Measurements from ENCODE around the gene C21orf58.

Gene C21orf58

GRCh38 chr21:46294647-46295176, 29.0 kb downstream of the C21orf58 start:
- DNase-seq: no peak

GRCh38 chr21:46291561-46291960, 32.1 kb downstream of the C21orf58 start:
- no peak for DNase-seq

DNA sequence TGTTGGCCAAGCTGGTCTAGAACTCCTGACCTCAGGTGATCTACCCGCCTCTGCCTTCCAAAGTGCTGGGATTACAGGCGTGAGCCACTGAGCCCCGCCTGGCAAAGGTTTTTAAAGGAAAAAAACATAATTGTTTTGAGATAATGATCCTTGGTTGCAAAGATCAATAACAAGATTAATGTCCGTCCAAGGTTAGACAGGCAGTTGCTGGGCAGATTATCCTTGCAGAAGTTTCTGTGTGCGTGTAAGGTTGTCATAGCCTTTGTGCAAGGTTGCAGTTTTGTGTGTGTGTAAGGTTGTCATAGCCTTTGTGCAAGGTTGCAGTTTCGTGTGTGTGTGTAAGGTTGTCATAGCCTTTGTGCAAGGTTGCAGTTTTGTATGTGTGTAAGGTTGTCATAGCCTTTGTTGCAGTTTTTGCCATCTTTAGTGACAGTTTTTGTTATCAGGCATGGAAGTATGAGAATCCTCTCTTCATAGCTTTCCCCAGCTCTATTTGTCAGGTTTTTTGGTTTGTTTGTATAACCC, 34.0 kb downstream of the C21orf58 start:
- DNase-seq: no peak

- DNase-seq: no peak
These were observed 36.1 kb downstream of the C21orf58 start for GRCh38 chr21:46287541-46287940.

- DNase-seq: no peak
These were observed 37.0 kb downstream of the C21orf58 start for GRCh38 chr21:46286648-46287002.

- peak; percentile 49 to 93 (median 79) for DNase-seq
These were observed 37.7 kb downstream of the C21orf58 start, which contains the start of gene YBEY for GRCh38 chr21:46285761-46286647. YBEY (plus strand) TSS chr21:46286342; CDS start chr21:46286914, 572 bp downstream.

- no peak for DNase-seq
These were observed 38.4 kb downstream of the C21orf58 start, which contains the start of gene MCM3AP for GRCh38 chr21:46285206-46285661. MCM3AP (minus strand) TSS chr21:46285611; CDS start chr21:46285286, 325 bp downstream.

DNA sequence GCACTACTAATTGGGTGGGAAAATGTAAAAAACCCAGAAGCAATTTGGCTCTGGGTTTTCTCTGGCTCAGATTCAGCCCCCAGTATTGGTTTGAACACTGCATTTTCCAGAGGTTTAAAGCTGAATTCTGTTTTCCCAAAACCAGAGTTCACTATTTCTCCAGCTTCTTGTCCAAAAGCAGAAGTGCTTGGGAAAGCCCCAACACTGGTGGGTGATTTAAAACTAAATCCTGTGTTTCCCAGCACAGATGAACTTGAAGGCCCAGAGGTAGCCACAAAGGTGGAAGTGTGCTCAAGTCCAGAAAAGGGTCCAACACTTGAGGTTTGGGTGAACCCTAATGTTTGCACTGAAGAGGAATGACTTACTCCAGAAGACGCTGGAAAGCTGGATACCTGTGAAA, 38.9 kb downstream of the C21orf58 start:
- no peak for DNase-seq

- no peak for DNase-seq
These were observed 39.5 kb downstream of the C21orf58 start for GRCh38 chr21:46284077-46284644.

GRCh38 chr21:46274797-46275390, 48.8 kb downstream of the C21orf58 start:
- no peak for DNase-seq

GRCh38 chr21:46273341-46273740, 50.3 kb downstream of the C21orf58 start:
- DNase-seq: no peak

DNA sequence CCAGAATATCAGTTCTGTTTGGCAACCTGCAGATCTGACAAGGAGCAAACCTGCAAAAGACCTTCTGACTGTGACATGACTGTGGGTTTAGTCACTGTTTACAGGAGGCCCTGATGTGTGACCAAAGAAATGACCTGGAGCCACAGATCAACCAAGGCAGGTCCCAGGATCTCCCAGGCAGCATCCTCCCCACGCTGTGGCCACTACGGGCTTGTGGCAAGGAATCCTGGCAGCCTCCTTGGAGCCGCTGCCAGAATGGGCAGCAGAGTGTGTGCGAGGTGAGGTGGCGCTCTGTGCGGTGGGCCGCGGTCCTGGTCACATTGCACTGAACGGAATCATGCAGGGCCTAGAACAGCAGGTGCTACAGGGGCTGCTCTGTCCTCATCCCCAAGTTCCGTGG, 54.2 kb downstream of the C21orf58 start:
- DNase-seq: no peak

DNA sequence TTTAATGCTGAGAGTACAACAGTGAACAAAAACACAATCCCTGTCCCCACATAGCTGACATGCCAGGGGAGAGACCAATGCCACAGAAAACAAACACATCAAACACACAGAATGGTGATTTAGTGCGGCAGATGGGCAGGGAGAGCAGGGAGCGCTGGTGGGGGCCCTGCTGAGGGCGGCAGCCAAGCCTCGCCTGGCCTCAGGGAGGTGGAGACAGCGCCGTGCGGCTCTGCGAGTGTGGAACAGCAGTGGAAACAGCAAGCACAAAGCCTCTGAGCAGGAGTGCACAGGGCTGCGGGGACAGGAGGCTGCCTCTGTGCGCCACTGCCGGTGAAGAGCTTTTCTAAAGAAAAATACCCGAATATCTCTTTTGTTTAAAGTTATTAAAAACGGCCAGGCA, 55.3 kb downstream of the C21orf58 start:
- peak in 1 of 14 donors; percentile 36 for DNase-seq

DNA sequence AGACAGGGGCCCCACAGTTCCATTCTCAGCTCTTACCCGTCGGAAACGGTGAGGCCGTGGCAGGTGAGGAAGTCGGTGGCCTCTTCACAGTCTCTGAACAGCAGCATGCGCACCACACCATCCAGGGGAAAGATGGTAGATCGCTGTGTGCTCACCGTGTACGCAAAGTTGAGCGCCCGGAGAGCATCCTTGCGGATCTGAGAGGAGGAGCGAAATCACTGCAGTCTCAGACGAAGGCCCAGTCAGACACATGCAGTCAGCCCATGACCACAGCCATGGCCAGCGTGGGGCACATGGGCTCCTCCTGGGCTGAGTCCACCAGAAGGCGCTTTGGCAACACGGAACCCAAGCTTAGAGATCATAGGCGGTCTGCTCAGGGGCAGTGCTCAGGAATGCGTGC, 56.7 kb downstream of the C21orf58 start:
- no peak for DNase-seq

GRCh38 chr21:46265736-46266525, 57.7 kb downstream of the C21orf58 start:
- DNase-seq: no peak

DNA sequence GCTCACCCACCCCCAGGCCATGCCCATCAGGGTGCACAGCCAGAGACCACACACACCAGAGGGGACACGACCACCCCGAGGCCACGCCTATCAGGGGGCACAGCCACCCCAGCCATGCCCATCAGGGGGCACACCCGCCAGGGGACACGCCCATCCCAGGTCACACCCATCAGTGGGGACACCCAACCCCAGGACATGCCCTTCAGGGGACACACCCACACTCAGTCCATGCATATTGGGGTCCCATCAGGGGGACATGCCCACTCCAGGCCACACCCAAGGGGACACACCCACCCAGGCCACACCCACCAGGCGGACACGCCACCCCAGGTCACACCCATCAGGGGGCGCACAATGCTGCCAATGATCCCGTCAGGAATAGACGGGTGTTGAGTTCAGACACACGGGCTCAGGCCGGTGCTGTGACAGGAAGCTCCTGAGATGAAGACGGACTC, 59.0 kb downstream of the C21orf58 start:
- no peak for DNase-seq

- DNase-seq: no peak
These were observed 59.5 kb downstream of the C21orf58 start for GRCh38 chr21:46264046-46264689.

DNA sequence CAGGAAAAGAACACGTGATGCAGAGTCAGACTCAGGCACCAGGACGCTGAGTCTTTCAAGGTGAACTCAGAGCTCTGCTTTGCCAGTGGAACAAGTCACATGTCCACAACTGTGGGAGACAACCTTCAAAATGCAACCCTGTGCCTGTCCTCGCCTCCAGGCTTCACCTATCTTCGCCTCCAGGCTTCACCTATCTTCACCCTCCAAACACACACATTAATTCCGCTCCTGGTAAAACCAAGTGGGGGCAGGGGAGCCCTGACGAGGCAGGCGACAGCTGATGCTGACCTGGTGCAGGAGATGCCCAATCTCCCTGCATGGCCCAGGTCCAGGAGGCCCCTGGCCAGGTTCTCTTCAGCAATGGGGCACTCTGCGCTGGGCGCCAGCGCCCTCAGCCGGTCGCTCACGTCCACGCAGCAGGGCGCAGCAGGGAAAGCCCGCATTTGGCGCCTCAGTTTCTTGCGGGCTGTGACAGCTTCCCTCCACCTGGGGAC, 67.1 kb downstream of the C21orf58 start:
- DNase-seq: no peak

DNA sequence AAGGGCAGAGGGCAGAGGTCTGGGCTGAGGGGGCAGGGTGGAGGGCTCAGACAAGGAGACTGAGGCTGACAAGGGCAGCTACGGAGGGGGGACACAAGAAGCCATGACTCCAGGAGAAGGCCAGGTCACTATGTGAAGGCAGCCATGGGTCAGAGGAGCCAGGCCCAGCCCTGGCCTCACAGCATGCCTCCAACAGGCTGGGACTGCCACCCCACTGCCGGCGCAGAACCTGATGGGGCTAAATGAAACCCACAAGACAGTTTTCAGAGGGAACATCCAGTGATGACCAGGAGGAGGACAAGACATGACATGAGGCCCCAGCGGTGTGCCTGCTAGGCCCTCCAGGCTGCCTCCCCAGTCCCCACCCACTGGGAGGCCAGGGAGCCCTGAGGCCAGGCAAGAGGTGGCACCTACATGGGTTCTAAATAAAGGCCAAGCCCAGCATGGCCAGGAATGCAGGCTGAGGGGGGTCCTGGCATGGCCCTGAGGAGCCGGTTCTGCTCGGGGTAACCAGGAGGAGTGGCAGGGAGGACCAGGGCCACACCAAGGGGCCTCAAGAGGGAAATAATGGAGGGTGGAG, 67.8 kb downstream of the C21orf58 start:
- no peak for DNase-seq

DNA sequence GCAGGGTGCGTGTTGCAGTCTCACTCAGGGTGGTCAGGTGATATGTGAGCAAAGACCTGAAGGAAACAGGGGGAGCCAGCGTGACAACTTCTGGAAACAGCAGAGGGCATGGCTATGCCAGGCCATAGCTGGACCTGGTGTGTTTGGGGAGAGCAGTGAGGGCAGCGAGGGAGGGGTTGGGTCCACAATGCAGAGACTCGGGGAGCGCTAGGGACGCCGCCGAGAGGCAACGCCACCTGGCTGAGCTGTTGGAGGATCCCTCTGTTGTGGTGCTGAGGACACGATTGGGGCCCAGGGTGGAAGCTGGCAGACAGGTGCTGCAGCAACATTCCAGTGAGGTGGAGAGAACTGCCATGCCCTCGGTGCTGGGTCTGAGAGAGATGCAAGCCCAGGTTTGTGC, 68.5 kb downstream of the C21orf58 start:
- no peak for DNase-seq

All from C1 segment of cervical spinal cord (tissue), 14 donors.